Stimulated activated naive CD8-positive, alpha-beta T cell treated with anti-CD3 and anti-CD28 coated beads, Interleukin-15, amount 100 ng/mL, for 72 hours (primary cell): ENCODE data around the gene SLC22A25.
"Not testable (repeated sequence)": the region's sequence is repeated elsewhere in the genome, so short reads cannot be mapped to it uniquely, and the experiment has no call there.

Source experiments
- ATAC-seq: fragments of 150-1000 bp; cut with Tn5 transposase; 2 replicates; pipeline ENCODE4 v1.10.0; 2021; ENCODE audit warnings: mild to moderate bottlenecking, moderate library complexity
- DNase-seq, 2 donors: peaks; one replicate each; pipeline ENCODE4 v3.0.0; 2021 to 2022
- H3K27ac Mint-ChIP-seq, 2 donors: one replicate each; pipeline ENCODE4 v1.8.0; 2022; ENCODE audit warnings: mild to moderate bottlenecking in 2 of 2, mixed read lengths in 2 of 2, moderate library complexity in 2 of 2
- H3K27me3 Mint-ChIP-seq: one replicate; pipeline ENCODE4 v1.8.0; 2022; ENCODE audit warnings: mixed read lengths
- H3K4me1 Mint-ChIP-seq: one replicate; pipeline ENCODE4 v1.8.0; 2022; ENCODE audit warnings: mild to moderate bottlenecking, mixed read lengths
- H3K4me3 Mint-ChIP-seq, 2 donors: one replicate each; pipeline ENCODE4 v1.8.0; 2022; ENCODE audit warnings: mild to moderate bottlenecking in 2 of 2, mixed read lengths in 2 of 2, moderate library complexity in 1 of 2
- H3K9me3 Mint-ChIP-seq, 2 donors: one replicate each; pipeline ENCODE4 v1.8.0; 2022; ENCODE audit warnings: mixed read lengths in 2 of 2

The SLC22A25 gene

DNA sequence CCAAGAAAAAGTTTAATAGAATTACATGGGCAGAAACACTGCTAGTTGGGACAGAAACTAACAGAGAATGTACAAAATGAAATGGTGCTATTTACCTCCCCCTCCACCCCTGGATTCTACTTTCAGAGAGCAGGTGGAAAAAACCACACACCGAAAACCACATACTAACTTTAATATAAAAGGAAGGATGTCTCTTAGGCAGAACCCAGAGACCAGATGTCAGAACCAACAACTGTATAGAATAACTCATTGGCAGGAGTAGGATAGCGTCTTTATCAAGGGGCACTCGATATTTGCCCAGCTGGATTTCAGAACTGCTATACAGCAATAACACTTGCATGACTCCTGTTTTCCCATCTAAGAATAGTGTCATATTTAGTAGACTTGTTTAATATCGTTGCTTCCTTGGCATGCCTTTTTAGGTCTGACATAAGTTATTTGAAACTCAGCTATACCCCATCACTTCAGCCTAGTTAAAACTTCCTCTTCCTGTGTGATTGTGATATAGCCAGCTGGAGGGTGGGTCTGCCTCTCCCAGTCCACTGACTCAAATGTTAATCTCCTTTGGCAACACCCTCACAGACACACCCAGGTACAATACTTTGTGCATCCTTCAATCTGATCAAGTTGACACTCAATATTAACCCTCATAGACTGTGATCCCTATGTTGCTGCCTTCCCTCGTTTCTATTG lies 1.2 kb downstream of the SLC22A25 start:
- H3K9me3 Mint-ChIP-seq: no peaks in the 10 kb centered on the region
- peaks cover 17% of the 10 kb centered on the region for H3K4me1 Mint-ChIP-seq
- no peak overlapping the region for H3K4me3 Mint-ChIP-seq
- H3K27ac Mint-ChIP-seq: no peak overlapping the region
- H3K27me3 Mint-ChIP-seq: peaks cover 22% of the 10 kb centered on the region
- no peak for DNase-seq
- ATAC-seq: no peak

DNA sequence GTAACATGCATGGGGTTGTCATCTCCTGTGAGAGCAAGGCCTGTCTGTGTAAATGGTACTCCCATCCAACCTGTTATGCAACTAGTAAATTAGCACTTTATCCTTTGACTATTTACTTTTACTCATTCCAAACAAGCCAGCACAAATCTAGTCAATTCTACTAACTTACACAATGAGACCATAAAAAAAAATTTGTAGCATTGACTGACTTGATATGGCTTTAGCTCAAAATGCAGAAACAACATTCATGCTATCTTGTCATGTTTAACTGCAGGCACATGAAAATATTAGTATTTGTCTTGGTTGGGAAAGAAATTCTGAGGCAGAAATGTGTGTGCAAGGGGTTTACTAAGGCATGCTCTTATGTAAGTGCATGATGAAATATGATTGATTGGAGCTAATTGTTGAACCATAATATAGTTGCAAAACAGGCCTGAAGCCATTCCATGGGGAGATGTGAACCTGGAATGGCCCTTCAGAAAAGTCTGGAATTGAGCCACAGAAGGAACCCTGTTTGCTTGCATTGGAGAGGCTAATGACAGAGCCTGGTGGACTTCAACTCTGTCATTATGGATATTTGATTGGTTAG lies 2.5 kb downstream of the SLC22A25 start:
- peaks cover 17% of the 10 kb centered on the region for H3K4me1 Mint-ChIP-seq
- peaks cover 5 to 7% of the 10 kb centered on the region in 2 donors for H3K9me3 Mint-ChIP-seq
- H3K4me3 Mint-ChIP-seq: no peak overlapping the region
- no peak overlapping the region for H3K27ac Mint-ChIP-seq
- DNase-seq: no peak
- ATAC-seq: no peak
- peaks cover 11% of the 10 kb centered on the region for H3K27me3 Mint-ChIP-seq

DNA sequence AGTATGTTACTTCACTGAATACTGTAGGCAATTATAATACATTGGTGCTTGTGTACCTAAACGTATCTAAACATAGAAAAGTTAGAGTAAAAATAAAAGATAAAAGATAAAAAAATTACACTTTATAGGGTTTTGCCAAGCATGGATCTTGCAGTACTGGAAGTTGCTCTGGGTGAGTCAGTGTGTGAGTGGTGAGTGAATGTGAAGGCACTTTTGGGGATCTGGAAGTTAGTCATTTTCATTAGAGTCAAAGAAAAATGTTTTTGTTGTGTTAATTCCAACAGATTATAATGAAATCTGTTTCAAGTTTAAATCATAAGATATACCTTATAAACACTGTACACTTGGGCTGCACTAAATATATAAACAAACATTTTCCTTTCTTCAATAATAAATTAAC lies 3.3 kb downstream of the SLC22A25 start:
- Mint-ChIP-seq H3K9me3 (peaks cover 7 to 10% of the 10 kb centered on the region in 2 donors), H3K27ac (no peak overlapping the region), H3K4me3 (no peak overlapping the region), H3K4me1 (peaks cover 17% of the 10 kb centered on the region), H3K27me3 (peaks cover 11% of the 10 kb centered on the region)
- ATAC-seq (no peak), DNase-seq (no peak)

DNA sequence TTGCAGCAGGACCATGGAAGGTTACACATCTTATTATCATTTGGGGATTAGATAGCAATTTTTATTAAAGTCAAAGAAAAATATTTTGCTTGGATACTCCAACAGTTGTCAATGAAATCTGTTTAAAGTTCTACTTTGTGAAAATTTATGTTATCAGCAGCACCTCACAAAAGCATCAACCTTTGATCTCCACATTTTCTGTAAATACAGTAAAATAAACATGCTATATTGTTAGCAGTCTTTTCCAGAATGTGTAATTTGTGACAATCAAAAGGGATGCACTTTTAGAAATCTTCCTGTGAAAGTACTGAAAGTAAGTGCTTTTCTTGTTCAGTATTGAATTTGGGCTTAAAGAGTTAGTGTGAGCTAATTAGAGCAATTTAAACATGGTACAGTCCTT lies 4.1 kb downstream of the SLC22A25 start:
- DNase-seq (no peak), ATAC-seq (no peak)
- no peak overlapping the region for H3K27ac Mint-ChIP-seq
- H3K27me3 Mint-ChIP-seq: peaks cover 11% of the 10 kb centered on the region
- peaks cover 7 to 13% of the 10 kb centered on the region in 2 donors for H3K9me3 Mint-ChIP-seq
- peaks cover 17% of the 10 kb centered on the region for H3K4me1 Mint-ChIP-seq
- H3K4me3 Mint-ChIP-seq: no peak overlapping the region

DNA sequence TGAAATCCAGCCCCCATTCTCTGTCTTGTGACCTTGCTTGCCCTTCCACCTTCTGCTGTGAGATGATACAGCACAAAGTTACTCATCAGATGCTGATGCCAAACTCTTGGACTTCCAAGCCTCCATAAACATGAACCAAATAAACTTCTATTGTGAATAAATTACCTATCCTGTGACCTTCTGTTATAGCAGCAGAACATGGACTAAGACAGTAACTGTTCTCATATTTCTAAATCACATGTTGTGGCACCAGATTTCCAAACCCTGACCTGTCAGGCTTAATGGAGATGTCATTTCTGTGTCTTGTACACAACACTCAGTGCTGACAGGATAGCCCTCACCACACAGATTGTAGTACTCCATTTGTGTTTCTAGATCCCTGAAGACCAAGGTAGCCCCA lies 6.0 kb downstream of the SLC22A25 start:
- H3K4me1 Mint-ChIP-seq: peaks cover 11% of the 10 kb centered on the region
- H3K27me3 Mint-ChIP-seq: peaks cover 9% of the 10 kb centered on the region
- peaks cover 10 to 13% of the 10 kb centered on the region in 2 donors for H3K9me3 Mint-ChIP-seq
- no peak overlapping the region for H3K27ac Mint-ChIP-seq
- DNase-seq: no peak
- no peak overlapping the region for H3K4me3 Mint-ChIP-seq
- no peak for ATAC-seq

DNA sequence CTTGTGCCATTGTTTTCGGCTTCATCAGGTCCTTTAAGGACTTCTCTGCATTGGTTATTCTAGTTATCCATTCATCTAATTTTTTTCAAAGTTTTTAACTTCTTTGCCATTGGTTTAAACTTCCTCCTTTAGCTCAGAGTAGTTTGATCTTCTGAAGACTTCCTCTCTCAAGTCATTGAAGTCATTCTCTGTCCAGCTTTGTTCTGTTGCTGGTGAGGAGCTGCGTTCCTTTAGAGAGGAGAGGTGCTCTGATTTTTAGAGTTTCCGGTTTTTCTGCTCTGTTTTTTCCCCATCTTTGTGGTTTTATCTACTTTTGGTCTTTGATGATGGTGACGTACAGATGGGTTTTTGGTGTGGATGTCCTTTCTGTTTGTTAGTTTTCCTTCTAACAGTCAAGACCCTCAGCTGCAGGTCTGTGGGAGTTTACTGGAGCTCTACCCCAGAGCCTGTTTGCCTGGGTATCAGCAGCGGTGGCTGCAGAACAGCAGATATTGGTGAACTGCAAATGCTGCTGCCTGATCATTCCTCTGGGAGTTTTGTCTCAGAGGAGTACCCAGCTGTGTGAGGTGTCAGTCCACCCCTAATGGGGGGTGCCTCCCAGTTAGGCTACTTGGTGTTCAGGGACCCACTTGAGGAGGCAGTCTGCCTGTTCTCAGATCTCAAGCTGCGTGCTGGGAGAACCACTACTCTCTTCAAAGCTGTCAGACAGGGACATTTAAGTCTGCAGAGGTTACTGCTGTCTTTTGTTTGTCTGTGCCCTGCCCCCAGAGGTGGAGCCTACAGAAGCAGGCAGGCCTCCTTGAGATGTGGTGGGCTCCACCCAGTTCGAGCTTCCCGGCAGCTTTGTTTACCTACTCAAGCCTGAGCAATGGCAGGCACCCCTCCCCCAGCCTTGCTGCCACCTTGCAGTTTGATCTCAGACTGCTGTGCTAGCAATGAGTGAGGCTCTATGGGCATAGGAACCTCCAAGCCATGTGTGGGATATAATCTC lies 7.6 kb downstream of the SLC22A25 start:
- not testable (repeated sequence) for ATAC-seq, H3K27ac Mint-ChIP-seq, DNase-seq, H3K27me3 Mint-ChIP-seq, H3K4me1 Mint-ChIP-seq, H3K4me3 Mint-ChIP-seq
- H3K9me3 Mint-ChIP-seq: peaks cover 13 to 19% of the 10 kb centered on the region in 2 donors

DNA sequence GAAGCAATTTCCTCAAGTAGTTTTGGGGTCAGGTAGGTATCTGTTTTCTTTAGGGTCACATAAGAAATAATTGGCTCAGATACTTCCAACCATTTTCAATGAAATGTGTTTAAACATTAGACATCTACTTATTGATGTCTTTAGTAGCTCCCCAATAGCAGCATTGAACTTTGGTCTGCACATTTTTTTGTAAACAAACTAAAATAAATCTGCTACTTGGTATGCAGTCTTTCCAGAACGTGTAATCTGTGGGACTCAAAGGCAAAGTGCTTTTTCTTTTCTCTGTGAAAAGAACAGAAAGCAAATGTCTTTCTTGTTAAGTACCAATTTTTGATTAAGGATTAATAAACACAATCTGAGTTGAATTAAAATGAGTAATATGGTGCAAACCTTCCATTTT lies 13.6 kb downstream of the SLC22A25 start:
- no peaks in the 10 kb centered on the region for H3K4me1 Mint-ChIP-seq
- no peak overlapping the region for H3K27ac Mint-ChIP-seq
- H3K9me3 Mint-ChIP-seq: peaks cover 6% of the 10 kb centered on the region in 2 donors
- H3K4me3 Mint-ChIP-seq: no peak overlapping the region
- no peak for DNase-seq
- H3K27me3 Mint-ChIP-seq: peaks cover 41% of the 10 kb centered on the region
- no peak for ATAC-seq

DNA sequence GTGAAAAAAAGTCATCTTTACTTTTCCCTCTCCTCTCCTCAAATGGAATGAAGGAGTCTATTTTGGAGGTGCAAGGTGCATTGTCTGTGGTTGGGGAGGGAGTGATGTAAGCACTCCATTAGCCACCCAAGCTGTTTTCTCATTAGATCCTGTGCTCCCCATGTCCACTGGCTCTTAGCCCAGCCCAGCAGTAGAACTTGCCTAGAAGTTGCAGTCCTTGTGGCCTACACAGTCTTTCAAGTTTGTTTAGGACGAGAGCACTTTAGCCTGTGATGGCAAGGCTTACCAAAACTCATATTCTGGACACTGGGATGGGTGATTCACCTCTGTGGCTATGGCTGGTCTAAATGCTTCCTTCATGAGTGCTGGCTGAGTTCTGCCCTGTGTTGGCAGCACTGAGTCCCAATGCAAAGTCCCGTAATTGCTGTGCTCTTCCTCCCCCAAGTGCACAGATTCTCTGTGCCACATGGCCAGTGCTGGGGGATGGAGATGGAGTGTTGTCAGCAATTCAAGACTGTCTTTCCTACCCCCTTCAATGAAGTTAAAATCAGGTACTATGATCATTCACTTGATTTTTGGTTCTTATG lies 15.8 kb downstream of the SLC22A25 start:
- DNase-seq: no peak
- H3K9me3 Mint-ChIP-seq: peaks cover 6% of the 10 kb centered on the region in 2 donors
- H3K4me1 Mint-ChIP-seq: no peaks in the 10 kb centered on the region
- H3K27ac Mint-ChIP-seq: no peak overlapping the region
- H3K27me3 Mint-ChIP-seq: peaks cover 45% of the 10 kb centered on the region
- no peak overlapping the region for H3K4me3 Mint-ChIP-seq
- ATAC-seq: no peak

DNA sequence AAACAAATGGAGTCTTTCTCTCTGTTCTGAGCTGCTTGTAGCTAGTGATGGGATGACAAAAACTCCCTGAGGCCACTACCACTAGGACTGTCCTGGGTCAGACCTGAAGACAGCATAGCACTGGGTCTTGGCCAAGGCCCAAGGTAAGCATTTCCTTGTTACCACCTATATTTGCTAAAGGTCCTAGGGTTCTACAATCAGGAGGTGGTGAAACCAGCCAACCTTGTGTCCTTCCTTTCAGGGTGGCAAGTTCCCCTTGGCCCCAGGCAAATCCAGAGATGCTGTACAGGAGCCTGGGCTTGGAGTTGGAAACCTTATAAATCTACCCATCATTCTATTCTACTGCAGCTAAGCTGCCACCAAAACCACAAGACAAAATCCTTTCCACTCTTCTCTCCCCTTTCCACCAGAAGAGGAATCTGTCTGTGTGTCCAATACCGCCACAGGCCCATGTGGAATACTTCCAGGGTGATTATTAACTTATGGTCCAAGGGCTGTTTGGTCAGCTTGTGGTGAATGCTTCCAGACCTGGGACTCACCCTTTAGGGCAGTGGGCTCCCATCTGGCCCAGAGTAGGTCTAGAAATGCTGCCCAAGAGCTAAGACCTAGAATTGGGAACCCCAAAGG lies 16.8 kb downstream of the SLC22A25 start:
- Mint-ChIP-seq H3K9me3 (peaks cover 0 to 6% of the 10 kb centered on the region in 2 donors), H3K27me3 (peaks cover 52% of the 10 kb centered on the region), H3K4me1 (no peaks in the 10 kb centered on the region), H3K4me3 (no peak overlapping the region), H3K27ac (no peak overlapping the region)
- no peak for DNase-seq
- no peak for ATAC-seq

DNA sequence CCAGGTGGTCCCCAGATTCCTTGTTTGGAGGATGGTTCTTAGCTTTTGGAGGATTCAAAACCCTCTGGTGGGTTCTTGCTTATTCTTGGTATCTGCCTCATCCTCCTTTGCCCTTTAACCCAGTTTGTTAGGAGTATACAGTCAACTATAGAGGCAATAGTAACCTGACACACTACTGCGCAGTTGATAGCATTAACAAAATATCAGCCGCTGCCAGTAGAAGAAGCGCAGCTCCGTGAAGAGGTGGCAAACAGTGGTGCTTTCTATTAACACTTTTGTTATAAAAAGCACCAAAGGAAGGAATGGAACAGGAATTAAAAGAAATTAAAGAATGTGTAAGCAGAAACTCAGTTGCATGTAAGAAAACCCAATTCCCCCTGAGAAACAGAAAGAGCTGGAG lies 29.3 kb downstream of the SLC22A25 start:
- no peaks in the 10 kb centered on the region for H3K9me3 Mint-ChIP-seq
- H3K27ac Mint-ChIP-seq: no peak overlapping the region
- no peak for DNase-seq
- H3K27me3 Mint-ChIP-seq: peaks cover 37% of the 10 kb centered on the region
- no peak for ATAC-seq
- no peak overlapping the region for H3K4me3 Mint-ChIP-seq
- no peaks in the 10 kb centered on the region for H3K4me1 Mint-ChIP-seq

DNA sequence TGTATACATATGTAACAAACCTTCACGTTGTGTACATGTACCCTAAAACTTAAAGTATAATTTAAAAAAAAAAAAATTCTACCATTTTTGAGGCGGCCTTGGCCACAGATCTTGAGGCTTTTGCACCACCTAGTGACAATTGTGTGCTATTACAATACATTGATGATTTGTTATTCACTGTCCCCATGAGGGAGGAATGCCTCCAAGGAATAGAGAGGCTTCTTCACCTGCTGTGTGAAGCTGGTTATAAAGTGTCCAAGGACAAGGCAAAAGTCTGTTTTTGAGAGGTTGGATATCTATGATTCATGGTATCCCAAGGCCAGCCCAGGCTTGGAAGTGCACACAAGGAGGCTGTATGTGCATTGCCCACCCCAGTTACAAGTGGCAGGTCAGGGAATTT lies 30.7 kb downstream of the SLC22A25 start:
- ATAC-seq (no peak), DNase-seq (peak; percentile 26 to 31)
- H3K4me1 Mint-ChIP-seq: no peaks in the 10 kb centered on the region
- no peaks in the 10 kb centered on the region for H3K9me3 Mint-ChIP-seq
- H3K4me3 Mint-ChIP-seq: no peak overlapping the region
- H3K27me3 Mint-ChIP-seq: peaks cover 43% of the 10 kb centered on the region
- H3K27ac Mint-ChIP-seq: no peak overlapping the region

DNA sequence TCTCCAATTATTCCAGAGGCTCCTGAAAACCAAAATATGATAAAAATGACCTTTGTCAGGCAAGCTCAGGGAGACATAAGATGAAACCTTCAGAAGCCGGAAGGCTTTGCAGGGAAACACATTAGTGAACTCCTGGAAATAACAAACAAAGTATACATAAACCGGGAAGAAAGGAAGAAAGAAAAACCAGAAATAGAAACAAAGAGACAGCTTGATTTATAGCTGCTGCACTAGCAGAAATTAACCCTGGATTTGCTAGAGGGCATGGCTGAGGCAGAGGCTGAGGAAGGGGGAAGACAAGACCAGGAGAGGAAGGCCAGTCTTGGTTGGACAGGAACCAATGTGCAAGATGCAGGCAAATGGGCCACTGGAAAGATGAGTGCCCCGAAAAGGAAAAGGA lies 33.3 kb downstream of the SLC22A25 start:
- DNase-seq (no peak), ATAC-seq (no peak)
- Mint-ChIP-seq H3K4me3 (no peak overlapping the region), H3K27me3 (peaks cover 45% of the 10 kb centered on the region), H3K27ac (no peak overlapping the region), H3K4me1 (no peaks in the 10 kb centered on the region), H3K9me3 (no peaks in the 10 kb centered on the region)
